GM12865 (cell line): ENCODE data around the gene LAMC1.

ENCODE experiments used
- DNase-seq: peaks from one replicate; pipeline ENCODE4 v3.0.0; 2010; ENCODE audit warnings: low read depth
- H3K4me3 ChIP-seq: 2 replicates; pipeline ENCODE4 v1.5.1; 2011; ENCODE audit warnings: mild to moderate bottlenecking, low read depth, low read length, control low read depth
- TF ChIP-seq, protein P1 (sequence below): IDR thresholded peaks from 2 replicates; pipeline ENCODE4 v1.5.1; 2011; ENCODE audit warnings: low read length, control low read depth, low read depth, inconsistent platforms; ENCODE audit not compliant: insufficient read depth; ENCODE audit errors: missing control alignments

LAMC1 gene

DNA sequence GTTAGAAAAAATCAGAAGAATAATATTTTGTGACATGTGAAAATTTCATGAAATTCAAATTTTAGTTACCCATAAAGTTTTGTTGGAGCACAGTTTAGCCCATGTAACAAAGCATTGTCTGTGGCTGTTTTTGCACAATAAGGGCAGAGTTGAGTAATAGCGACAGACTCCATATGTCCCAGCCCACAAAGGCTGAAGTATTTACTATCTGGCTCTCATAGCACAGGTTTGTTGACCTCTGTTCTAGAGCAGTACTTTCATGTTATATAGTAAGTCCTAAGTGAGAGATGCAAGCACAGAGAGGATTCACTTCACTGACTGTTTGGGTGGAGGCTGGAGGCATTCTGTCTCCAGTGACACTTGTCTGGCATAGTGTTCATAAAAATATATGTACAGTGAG is 6.8 kb downstream of the LAMC1 start:
- TF ChIP-seq, protein P1, sequence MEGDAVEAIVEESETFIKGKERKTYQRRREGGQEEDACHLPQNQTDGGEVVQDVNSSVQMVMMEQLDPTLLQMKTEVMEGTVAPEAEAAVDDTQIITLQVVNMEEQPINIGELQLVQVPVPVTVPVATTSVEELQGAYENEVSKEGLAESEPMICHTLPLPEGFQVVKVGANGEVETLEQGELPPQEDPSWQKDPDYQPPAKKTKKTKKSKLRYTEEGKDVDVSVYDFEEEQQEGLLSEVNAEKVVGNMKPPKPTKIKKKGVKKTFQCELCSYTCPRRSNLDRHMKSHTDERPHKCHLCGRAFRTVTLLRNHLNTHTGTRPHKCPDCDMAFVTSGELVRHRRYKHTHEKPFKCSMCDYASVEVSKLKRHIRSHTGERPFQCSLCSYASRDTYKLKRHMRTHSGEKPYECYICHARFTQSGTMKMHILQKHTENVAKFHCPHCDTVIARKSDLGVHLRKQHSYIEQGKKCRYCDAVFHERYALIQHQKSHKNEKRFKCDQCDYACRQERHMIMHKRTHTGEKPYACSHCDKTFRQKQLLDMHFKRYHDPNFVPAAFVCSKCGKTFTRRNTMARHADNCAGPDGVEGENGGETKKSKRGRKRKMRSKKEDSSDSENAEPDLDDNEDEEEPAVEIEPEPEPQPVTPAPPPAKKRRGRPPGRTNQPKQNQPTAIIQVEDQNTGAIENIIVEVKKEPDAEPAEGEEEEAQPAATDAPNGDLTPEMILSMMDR: no peak

DNA sequence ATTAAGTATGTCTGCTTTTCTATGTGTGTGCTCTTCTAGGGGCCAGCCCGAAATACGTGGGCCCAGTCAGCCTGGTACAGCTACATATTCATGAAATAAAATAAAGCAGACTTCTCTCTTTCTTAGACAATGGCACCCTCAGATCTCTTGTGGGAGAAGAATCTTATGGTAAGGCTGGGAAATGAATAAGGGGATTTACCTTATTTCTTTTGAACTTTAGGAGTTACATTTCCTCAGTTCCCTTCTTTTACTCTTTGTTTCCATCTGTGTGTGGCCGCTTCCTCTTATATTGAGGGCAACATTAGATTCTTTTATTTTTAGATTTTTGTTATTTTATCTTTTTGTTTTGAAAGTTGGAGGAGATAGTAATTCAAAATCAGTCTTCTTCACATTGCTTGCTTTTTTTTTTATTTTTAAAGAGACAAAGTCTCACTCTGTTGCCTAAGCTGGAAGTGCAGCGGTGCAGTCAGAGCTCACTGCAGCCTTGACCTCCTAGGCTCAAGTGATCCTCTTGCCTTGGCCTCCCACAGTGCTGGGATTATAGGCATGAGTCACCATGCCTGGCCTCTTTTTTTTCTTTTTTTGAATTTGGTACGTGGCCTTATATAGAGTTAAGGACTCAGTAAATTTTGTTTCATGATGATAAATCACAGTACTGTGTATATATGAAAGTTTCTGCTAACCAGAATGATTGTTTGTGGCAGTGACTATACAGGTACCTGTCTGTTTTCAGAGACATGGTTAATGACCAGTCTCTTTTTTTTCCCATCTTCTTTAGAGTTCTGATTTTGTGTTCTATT is 9.1 kb downstream of the LAMC1 start:
- peak; percentile 11 for DNase-seq
- TF ChIP-seq, protein P1: no peak
- H3K4me3 ChIP-seq: no peak overlapping the region

More for the DNA sequence above, 6.8 kb downstream of the LAMC1 start:
- DNase-seq: peak; percentile 64
- no peak overlapping the region for H3K4me3 ChIP-seq

DNA sequence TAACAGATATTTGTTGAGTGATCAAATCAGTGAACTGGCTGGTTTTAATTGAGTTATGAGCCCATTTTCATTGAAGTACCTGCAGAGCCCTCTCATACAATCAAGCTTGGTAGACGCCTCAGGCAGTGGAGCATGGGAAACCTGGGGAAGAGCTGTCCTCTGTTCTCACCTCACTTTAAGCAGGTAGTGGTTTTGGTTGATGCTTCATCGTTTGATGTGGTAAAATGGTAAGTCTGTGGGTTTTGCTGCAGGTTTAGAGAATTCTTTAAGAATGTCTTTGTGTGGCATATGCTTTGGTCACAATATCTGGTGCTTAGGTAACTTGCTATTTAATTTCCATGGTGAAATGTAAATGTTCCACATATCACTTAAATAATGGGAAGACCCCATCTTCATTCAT is 10.0 kb downstream of the LAMC1 start:
- peak; percentile 79 for DNase-seq
- TF ChIP-seq, protein P1: no peak
- no peak overlapping the region for H3K4me3 ChIP-seq

DNA sequence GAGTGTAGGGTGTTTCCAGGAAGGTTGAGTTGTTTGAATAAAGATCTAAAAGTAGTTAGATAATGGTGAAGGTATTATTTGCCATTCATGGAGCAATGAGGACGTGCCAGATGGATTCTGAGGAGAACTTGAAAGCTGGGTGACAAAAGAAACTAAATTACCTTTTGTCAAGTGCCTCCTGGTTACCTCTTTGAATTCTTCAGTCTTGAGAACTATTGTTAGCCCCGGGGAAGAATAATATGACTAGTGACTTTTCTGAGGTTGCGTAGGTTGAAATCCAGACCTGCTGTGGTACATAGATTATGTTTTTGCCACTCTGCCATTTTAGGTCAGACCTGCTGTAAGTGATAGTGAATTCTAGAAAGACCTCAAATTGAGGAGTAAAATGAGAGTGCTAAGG is 11.5 kb downstream of the LAMC1 start:
- TF ChIP-seq, protein P1: no peak
- no peak for DNase-seq
- no peak overlapping the region for H3K4me3 ChIP-seq

DNA sequence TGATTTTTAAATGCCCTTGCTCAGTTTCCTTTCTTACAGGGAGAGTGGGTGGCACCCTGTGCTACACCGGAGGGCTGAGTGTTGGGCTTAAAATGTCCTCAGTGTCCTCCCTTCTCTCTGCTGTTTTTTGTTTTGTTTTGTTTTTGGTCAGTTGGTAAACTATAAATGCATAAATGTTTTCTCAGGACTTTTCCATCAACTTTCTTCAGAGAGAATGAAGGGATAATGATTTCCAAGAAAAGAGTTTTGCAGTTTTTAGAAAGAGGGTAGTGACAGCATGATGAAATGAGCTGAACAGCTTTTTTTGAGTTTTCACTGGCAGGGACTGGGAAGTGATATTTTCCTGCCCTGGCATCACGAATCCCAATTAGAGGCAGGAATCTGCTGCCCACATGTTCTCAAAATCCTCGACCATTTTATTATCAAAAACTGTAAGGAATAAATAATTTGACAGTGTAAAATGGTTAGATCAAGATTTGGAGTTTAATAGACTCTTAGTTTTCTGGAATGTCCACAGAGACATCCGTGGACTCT is 15.2 kb downstream of the LAMC1 start:
- TF ChIP-seq, protein P1: no peak
- DNase-seq: no peak
- no peak overlapping the region for H3K4me3 ChIP-seq

DNA sequence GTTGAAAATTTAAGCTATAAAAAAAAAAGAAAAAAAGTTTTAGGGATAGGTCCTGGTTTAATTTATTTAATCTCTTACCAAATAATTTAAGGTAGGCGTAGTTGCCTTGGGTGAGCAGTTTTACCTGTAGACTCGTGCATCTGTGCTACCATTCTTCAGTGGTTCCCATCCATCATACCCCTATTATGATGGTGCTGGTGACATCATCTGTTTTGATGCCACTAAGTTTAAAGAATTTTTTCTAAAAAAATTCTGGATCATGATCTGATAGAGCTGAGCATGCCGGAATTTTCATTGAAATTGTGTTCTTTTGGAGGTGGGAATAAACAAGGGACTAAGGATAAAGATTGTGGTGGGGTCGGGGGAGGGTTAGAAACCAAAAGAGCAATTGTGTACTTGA is 15.7 kb downstream of the LAMC1 start:
- TF ChIP-seq, protein P1: no peak
- no peak overlapping the region for H3K4me3 ChIP-seq
- no peak for DNase-seq
